Endothelial cell of umbilical vein (primary cell): ENCODE results near the gene SLC30A2. TPM values are rescaled to one million over a fixed set of nuclear protein-coding genes. Genes with fewer than 3 reads are reported as not detected.

Source experiments
- BruUV-seq: library from RNA; stranded (reverse); fragments of 400-500 nt; replicated peaks from 2 replicates; lab custom pipeline; 2021; lab: Mats Ljungman, UMichigan
- CTCF ChIA-PET: fragments of 300-600, 350-600 bp; sonication (Branson Sonifier 250); formaldehyde crosslinking; loops from one replicate; lab custom pipeline; 2021; ENCODE audit warnings: antibody characterized with exemption, inconsistent platforms; lab: Charles Lee
- POLR2A ChIA-PET: fragments of 300-600, 350-600 bp; sonication (Branson Sonifier 250); formaldehyde crosslinking; loops from one replicate; lab custom pipeline; 2021; ENCODE audit warnings: antibody characterized with exemption, inconsistent platforms; lab: Charles Lee
- DNase-seq: peaks from one replicate; pipeline ENCODE4 v3.0.0-alpha.2; 2011; ENCODE audit warnings: low read depth, low spot score
- FAIRE-seq: peaks from 2 replicates; lab custom pipeline; 2011; peaks lifted over from hg19 to GRCh38; lab: Jason Lieb, UNC
- H2AFZ ChIP-seq: 2 replicates; pipeline ENCODE4 v1.6.0; 2012; ENCODE audit warnings: low read depth, low read length, control low read depth, inconsistent platforms
- H3K27ac ChIP-seq: 2 replicates; pipeline ENCODE4 v1.5.1; 2011; ENCODE audit warnings: low read depth, mild to moderate bottlenecking, control low read depth, low read length, moderate library complexity; ENCODE audit not compliant: insufficient read depth
- H3K27me3 ChIP-seq, 2 experiments: 2 replicates each; pipeline versions ENCODE4 v1.6.0 to v1.6.1; 2011; ENCODE audit warnings: low read length in 2 of 2, mixed read lengths in 1 of 2; ENCODE audit not compliant: control insufficient read depth in 2 of 2, insufficient read depth in 2 of 2
- H3K36me3 ChIP-seq, 2 experiments: 2 replicates in 1 of 2; 3 replicates in 1 of 2; pipeline ENCODE4 v1.5.1; 2011; ENCODE audit warnings: low read length in 2 of 2, mild to moderate bottlenecking in 1 of 2, moderate library complexity in 1 of 2; ENCODE audit not compliant: control insufficient read depth in 2 of 2, insufficient read depth in 2 of 2; ENCODE audit errors: extremely low read depth in 1 of 2
- H3K4me1 ChIP-seq: 3 replicates; pipeline ENCODE4 v1.5.1; 2011; ENCODE audit warnings: mild to moderate bottlenecking, low read length; ENCODE audit not compliant: control insufficient read depth, insufficient read depth; ENCODE audit errors: extremely low read depth
- H3K4me2 ChIP-seq: 2 replicates; pipeline ENCODE4 v1.6.1; 2011; ENCODE audit warnings: low read length, control low read depth, mixed read lengths; ENCODE audit not compliant: insufficient read depth
- H3K4me3 ChIP-seq, 3 experiments: fragments of 200-600 bp in 1 of 3; sonication (generic), shearing (Covaris generic) in 1 of 3; replicated peaks in 1 of 3; 2 replicates each; pipeline ENCODE4 v1.5.1; 2011 to 2016; ENCODE audit warnings: control low read depth in 3 of 3, low read length in 3 of 3, mild to moderate bottlenecking in 2 of 3, inconsistent platforms in 1 of 3, low read depth in 1 of 3, moderate library complexity in 1 of 3; ENCODE audit not compliant: insufficient read depth in 1 of 3
- H3K79me2 ChIP-seq: 2 replicates; pipeline ENCODE4 v1.6.0; 2012; ENCODE audit warnings: low read length, inconsistent platforms; ENCODE audit not compliant: control insufficient read depth, insufficient read depth
- H3K9ac ChIP-seq: replicated peaks from 2 replicates; pipeline ENCODE3; 2011; ENCODE audit warnings: low read length, control low read depth; ENCODE audit not compliant: insufficient read depth; ENCODE audit errors: extremely low read depth
- H3K9me1 ChIP-seq: replicated peaks from 3 replicates; pipeline ENCODE4 v1.6.0; 2011; ENCODE audit warnings: mild to moderate bottlenecking, low read length; ENCODE audit not compliant: control insufficient read depth, insufficient read depth; ENCODE audit errors: extremely low read depth
- H3K9me3 ChIP-seq: replicated peaks from 2 replicates; pipeline ENCODE4 v1.5.1; 2012; ENCODE audit warnings: low read length, inconsistent platforms; ENCODE audit not compliant: control insufficient read depth, insufficient read depth
- H4K20me1 ChIP-seq: replicated peaks from 2 replicates; pipeline ENCODE3; 2011; ENCODE audit warnings: mild to moderate bottlenecking, low read length; ENCODE audit not compliant: control insufficient read depth, insufficient read depth; ENCODE audit errors: extremely low read depth
- EZH2 ChIP-seq: IDR thresholded peaks from 2 replicates; pipeline ENCODE4 v1.6.1; 2012; ENCODE audit warnings: borderline replicate concordance, low read depth, mild to moderate bottlenecking, moderate library complexity, low read length, inconsistent platforms; ENCODE audit not compliant: severe bottlenecking
- FOS ChIP-seq: IDR thresholded peaks from 2 replicates; pipeline ENCODE4 v1.6.1; 2011; ENCODE audit warnings: mild to moderate bottlenecking, low read length, moderate library complexity, borderline replicate concordance; ENCODE audit not compliant: insufficient read depth
- GATA2 ChIP-seq: IDR thresholded peaks from 2 replicates; pipeline ENCODE4 v1.7.0; 2011; ENCODE audit warnings: low read depth, mild to moderate bottlenecking, moderate library complexity, mixed read lengths, low read length; ENCODE audit not compliant: insufficient read length, insufficient read depth
- JUN ChIP-seq: IDR thresholded peaks from 2 replicates; pipeline ENCODE4 v1.6.1; 2011; ENCODE audit warnings: borderline replicate concordance, low read depth; ENCODE audit not compliant: insufficient read length, insufficient read depth
- MAX ChIP-seq: IDR thresholded peaks from 2 replicates; pipeline ENCODE4 v1.6.1; 2011; ENCODE audit not compliant: insufficient read depth, insufficient read length
- MYC ChIP-seq: IDR thresholded peaks from one replicate; pipeline ENCODE4 v1.6.1; 2011; ENCODE audit warnings: mild to moderate bottlenecking, low read depth, low read length
- POLR2A ChIP-seq: IDR thresholded peaks from 2 replicates; pipeline ENCODE4 v1.6.1; 2012; ENCODE audit warnings: low read depth, mild to moderate bottlenecking, control low read depth, low read length
- POLR2AphosphoS5 ChIP-seq: IDR thresholded peaks from 2 replicates; pipeline ENCODE4 v1.6.1; 2012; ENCODE audit warnings: low read depth, mild to moderate bottlenecking, control low read depth, low read length, moderate library complexity; ENCODE audit not compliant: insufficient read depth
- dilution Hi-C: fragments of 300-500 bp; cut with MboI; formaldehyde crosslinking; loops from one replicate; pipeline ENCODE4 v1.15.0; 2019; ENCODE audit warnings: low sequenced_read_pairs; ENCODE audit not compliant: extremely low pct_ligation_motif_present
- intact Hi-C: fragments of 100-400 bp; cut with micrococcal nuclease; formaldehyde crosslinking; loops from one replicate; pipeline ENCODE4 v1.10.0; 2022
- polyA plus RNA-seq, 4 experiments: library from polyadenylated mRNA; depleted of rRNA in 3 of 4; stranded (reverse) in 3 of 4; unstranded in 1 of 4; fragments of >200 nt; gene quantifications; 2 replicates each; pipeline versions ENCODE4 v1.2.1 to v1.2.3, GENCODE V29; 2011 to 2012; ENCODE audit warnings: missing spikeins in 1 of 4
- total RNA-seq: library from RNA; stranded (reverse); gene quantifications from 2 replicates; pipeline ENCODE4 v1.2.3, GENCODE V29; 2021
- TF ChIP-seq, protein P1 (sequence below), 2 donors: IDR thresholded peaks; 1 replicate in 1 of 2; 2 replicates in 1 of 2; pipeline ENCODE4 v1.5.1; 2011; ENCODE audit warnings: low read length in 2 of 2, mild to moderate bottlenecking in 2 of 2, moderate library complexity in 2 of 2, control low read depth in 1 of 2, inconsistent platforms in 1 of 2, low read depth in 1 of 2; ENCODE audit not compliant: insufficient read depth in 1 of 2; ENCODE audit errors: extremely low read depth in 1 of 2

The SLC30A2 gene
- total and polyA plus RNA-seq, 2 donors (not counting 3 experiments of a cell fraction or from before 2014, with no cell fraction given): not detected

DNA sequence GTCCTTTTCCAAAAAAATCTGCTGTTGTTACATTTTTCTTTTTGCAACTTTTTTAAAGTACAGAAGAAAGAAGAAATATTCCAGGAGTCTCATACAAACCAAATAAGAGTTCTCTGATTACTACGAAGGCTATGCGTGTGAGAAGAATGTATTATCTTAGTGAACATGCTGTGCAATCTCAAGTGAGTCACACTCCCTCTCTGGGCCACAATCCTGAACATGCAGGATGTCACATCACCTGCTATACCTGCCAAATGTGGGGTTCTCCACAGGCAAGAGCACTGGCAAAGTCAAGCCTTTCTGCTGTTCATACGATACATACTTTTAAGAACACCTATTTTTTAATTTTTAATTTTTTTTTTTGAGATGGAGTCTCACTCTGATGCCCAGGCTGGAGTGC, 43.2 kb upstream of the SLC30A2 start:
- peaks cover 3 to 8% of the 10 kb centered on the region in 2 experiments for H3K27me3 ChIP-seq
- FAIRE-seq: no peak

More for the DNA sequence above, 43.2 kb upstream of the SLC30A2 start:
- TF ChIP-seq FOS (no peak), POLR2AphosphoS5 (no peak), JUN (no peak), MYC (no peak), POLR2A (no peak), EZH2 (no peak), GATA2 (no peak), MAX (no peak)
- TF ChIP-seq, protein P1, sequence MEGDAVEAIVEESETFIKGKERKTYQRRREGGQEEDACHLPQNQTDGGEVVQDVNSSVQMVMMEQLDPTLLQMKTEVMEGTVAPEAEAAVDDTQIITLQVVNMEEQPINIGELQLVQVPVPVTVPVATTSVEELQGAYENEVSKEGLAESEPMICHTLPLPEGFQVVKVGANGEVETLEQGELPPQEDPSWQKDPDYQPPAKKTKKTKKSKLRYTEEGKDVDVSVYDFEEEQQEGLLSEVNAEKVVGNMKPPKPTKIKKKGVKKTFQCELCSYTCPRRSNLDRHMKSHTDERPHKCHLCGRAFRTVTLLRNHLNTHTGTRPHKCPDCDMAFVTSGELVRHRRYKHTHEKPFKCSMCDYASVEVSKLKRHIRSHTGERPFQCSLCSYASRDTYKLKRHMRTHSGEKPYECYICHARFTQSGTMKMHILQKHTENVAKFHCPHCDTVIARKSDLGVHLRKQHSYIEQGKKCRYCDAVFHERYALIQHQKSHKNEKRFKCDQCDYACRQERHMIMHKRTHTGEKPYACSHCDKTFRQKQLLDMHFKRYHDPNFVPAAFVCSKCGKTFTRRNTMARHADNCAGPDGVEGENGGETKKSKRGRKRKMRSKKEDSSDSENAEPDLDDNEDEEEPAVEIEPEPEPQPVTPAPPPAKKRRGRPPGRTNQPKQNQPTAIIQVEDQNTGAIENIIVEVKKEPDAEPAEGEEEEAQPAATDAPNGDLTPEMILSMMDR (IDR thresholded peaks at IDR 0.05; ENCODE audit: extremely low read depth in 1 of 2, insufficient read depth in 1 of 2, low read depth in 1 of 2, low read length in 2 of 2): no peak
- no peaks in the 10 kb centered on the region for H3K36me3 ChIP-seq
- no peak overlapping the region for H3K27ac ChIP-seq
- no peak overlapping the region for H3K4me2 ChIP-seq
- H3K9ac ChIP-seq: no peak overlapping the region
- CTCF ChIA-PET: no interaction called here
- BruUV-seq: no TSS peak
- DNase-seq: no peak
- intact Hi-C loops (no loop called here), dilution Hi-C loops (no loop called here)
- H3K9me1 ChIP-seq: no peaks in the 10 kb centered on the region
- H3K4me1 ChIP-seq: no peaks in the 10 kb centered on the region
- H4K20me1 ChIP-seq: no peaks in the 10 kb centered on the region
- POLR2A ChIA-PET: no interaction called here
- no peak overlapping the region for H3K4me3 ChIP-seq
- H3K79me2 ChIP-seq: no peaks in the 10 kb centered on the region
- no peak overlapping the region for H2AFZ ChIP-seq
- H3K9me3 ChIP-seq: no peaks in the 10 kb centered on the region
